GM12873 (cell line): ENCODE measurements around the gene TAF4.

Experiments used
- CTCF ChIP-seq: IDR thresholded peaks from 2 replicates; pipeline ENCODE4 v1.5.1; 2012; ENCODE audit warnings: low read depth, mild to moderate bottlenecking, moderate library complexity, low read length, control low read depth; ENCODE audit not compliant: insufficient read depth; ENCODE audit errors: missing control alignments

TAF4 gene

GRCh38 chr20:61980647-61981583 is 84.8 kb downstream of the TAF4 start:
- peak; percentile 80 for TF ChIP-seq CTCF

GRCh38 chr20:61979701-61980635 is 85.7 kb downstream of the TAF4 start:
- TF ChIP-seq CTCF, result no peak

- TF ChIP-seq CTCF, result no peak
Measured at GRCh38 chr20:61979090-61979489, 86.6 kb downstream of the TAF4 start.

GRCh38 chr20:61978491-61978890 is 87.2 kb downstream of the TAF4 start:
- no peak for TF ChIP-seq CTCF

- no peak for TF ChIP-seq CTCF
Measured at GRCh38 chr20:61977419-61977786, 88.3 kb downstream of the TAF4 start.

- no peak for TF ChIP-seq CTCF
Measured at GRCh38 chr20:61976644-61977418, 88.8 kb downstream of the TAF4 start.
